ENCODE data around the gene APOL3. TPM values are rescaled to one million over a fixed set of nuclear protein-coding genes. Genes with fewer than 3 reads are reported as not detected.
"Not testable (repeated sequence)": the region's sequence is repeated elsewhere in the genome, so short reads cannot be mapped to it uniquely, and the experiment has no call there.

The APOL3 gene
- total RNA-seq, 1 donor from 2014 or later, result 2.3 TPM

GRCh38 chr22:36154423-36154945 is 6.1 kb downstream of the APOL3 start:
- Histone ChIP-seq H3K4me2 (ENCODE audit: low read length) (no peak overlapping the region), H4K20me1 (ENCODE audit: insufficient read depth, low read length) (no peaks in the 10 kb centered on the region), H2AFZ (ENCODE audit: low read depth, low read length) (no peak overlapping the region), H3K9ac (ENCODE audit: low read length) (no peak overlapping the region), H3K4me1 (ENCODE audit: insufficient read depth, low read length) (peaks cover 11% of the 10 kb centered on the region), H3K27me3 (ENCODE audit: insufficient read depth, low read length) (peaks cover 6% of the 10 kb centered on the region), H3K4me3 (ENCODE audit: insufficient read depth, low read depth, low read length) (no peak overlapping the region), H3K27ac (ENCODE audit: low read depth, low read length) (no peak overlapping the region), H3K79me2 (ENCODE audit: insufficient read depth, low read length) (no peaks in the 10 kb centered on the region), H3K36me3 (ENCODE audit: insufficient read depth, low read length) (no peaks in the 10 kb centered on the region), H3K9me3 (ENCODE audit: insufficient read depth, low read depth, low read length) (no peaks in the 10 kb centered on the region)
- TF ChIP-seq, protein P1, sequence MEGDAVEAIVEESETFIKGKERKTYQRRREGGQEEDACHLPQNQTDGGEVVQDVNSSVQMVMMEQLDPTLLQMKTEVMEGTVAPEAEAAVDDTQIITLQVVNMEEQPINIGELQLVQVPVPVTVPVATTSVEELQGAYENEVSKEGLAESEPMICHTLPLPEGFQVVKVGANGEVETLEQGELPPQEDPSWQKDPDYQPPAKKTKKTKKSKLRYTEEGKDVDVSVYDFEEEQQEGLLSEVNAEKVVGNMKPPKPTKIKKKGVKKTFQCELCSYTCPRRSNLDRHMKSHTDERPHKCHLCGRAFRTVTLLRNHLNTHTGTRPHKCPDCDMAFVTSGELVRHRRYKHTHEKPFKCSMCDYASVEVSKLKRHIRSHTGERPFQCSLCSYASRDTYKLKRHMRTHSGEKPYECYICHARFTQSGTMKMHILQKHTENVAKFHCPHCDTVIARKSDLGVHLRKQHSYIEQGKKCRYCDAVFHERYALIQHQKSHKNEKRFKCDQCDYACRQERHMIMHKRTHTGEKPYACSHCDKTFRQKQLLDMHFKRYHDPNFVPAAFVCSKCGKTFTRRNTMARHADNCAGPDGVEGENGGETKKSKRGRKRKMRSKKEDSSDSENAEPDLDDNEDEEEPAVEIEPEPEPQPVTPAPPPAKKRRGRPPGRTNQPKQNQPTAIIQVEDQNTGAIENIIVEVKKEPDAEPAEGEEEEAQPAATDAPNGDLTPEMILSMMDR (IDR thresholded peaks at IDR 0.05; ENCODE audit: insufficient read depth, low read depth, low read length), result no peak
- TF ChIP-seq EZH2 (IDR thresholded peaks at IDR 0.05; ENCODE audit: insufficient read depth, low read length), result no peak
- Mint-ChIP-seq H3K27me3 (ENCODE audit: low read depth, unreplicated experiment) (no peaks in the 10 kb centered on the region), H3K4me3 (ENCODE audit: unreplicated experiment) (no peak overlapping the region), H3K4me1 (ENCODE audit: low read depth, unreplicated experiment) (peaks cover 21% of the 10 kb centered on the region), H3K9me3 (ENCODE audit: unreplicated experiment) (peaks cover 10% of the 10 kb centered on the region), H3K36me3 (ENCODE audit: low read depth, unreplicated experiment) (no peaks in the 10 kb centered on the region), H3K27ac (ENCODE audit: unreplicated experiment) (no peak overlapping the region)
- FAIRE-seq (no peak), DNase-seq (ENCODE audit: low read depth) (no peak)

GRCh38 chr22:36153501-36154422 is 6.8 kb downstream of the APOL3 start:
- FAIRE-seq (no peak), DNase-seq (ENCODE audit: low read depth) (no peak)
- Histone ChIP-seq H3K9ac (ENCODE audit: low read length) (no peak overlapping the region), H3K79me2 (ENCODE audit: insufficient read depth, low read length) (no peaks in the 10 kb centered on the region), H3K4me2 (ENCODE audit: low read length) (no peak overlapping the region), H3K27me3 (ENCODE audit: insufficient read depth, low read length) (peaks cover 6% of the 10 kb centered on the region), H3K36me3 (ENCODE audit: insufficient read depth, low read length) (no peaks in the 10 kb centered on the region), H3K4me1 (ENCODE audit: insufficient read depth, low read length) (peaks cover 11% of the 10 kb centered on the region), H4K20me1 (ENCODE audit: insufficient read depth, low read length) (no peaks in the 10 kb centered on the region), H3K27ac (ENCODE audit: low read depth, low read length) (no peak overlapping the region), H3K9me3 (ENCODE audit: insufficient read depth, low read depth, low read length) (no peaks in the 10 kb centered on the region), H2AFZ (ENCODE audit: low read depth, low read length) (no peak overlapping the region), H3K4me3 (ENCODE audit: insufficient read depth, low read depth, low read length) (no peak overlapping the region)
- Mint-ChIP-seq H3K9me3 (ENCODE audit: unreplicated experiment) (peaks cover 10% of the 10 kb centered on the region), H3K4me1 (ENCODE audit: low read depth, unreplicated experiment) (peaks cover 21% of the 10 kb centered on the region), H3K4me3 (ENCODE audit: unreplicated experiment) (no peak overlapping the region), H3K27me3 (ENCODE audit: low read depth, unreplicated experiment) (no peaks in the 10 kb centered on the region), H3K27ac (ENCODE audit: unreplicated experiment) (no peak overlapping the region), H3K36me3 (ENCODE audit: low read depth, unreplicated experiment) (no peaks in the 10 kb centered on the region)
- TF ChIP-seq, protein P1 (IDR thresholded peaks at IDR 0.05; ENCODE audit: insufficient read depth, low read depth, low read length), result no peak
- no peak for TF ChIP-seq EZH2 (IDR thresholded peaks at IDR 0.05; ENCODE audit: insufficient read depth, low read length)

DNA sequence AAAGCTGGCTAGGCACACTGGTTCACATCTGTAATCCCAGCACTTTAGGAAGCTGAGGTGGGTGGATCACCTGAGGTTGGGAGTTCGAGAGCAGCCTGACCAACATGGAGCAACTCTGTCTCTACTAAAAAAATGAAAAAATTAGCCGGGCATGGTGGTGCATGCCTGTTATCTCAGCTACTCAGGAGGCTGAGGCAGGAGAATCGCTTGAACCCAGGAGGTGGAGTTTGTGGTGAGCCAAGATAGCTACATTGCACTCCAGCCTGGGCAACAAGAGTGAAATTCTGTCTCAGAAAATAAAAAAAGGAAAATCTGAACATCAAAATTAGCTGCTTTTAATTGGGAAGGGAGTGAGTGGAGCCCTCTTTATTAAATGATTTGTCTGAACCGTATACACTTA is 7.7 kb downstream of the APOL3 start:
- H3K4me3 ChIP-seq (ENCODE audit: insufficient read depth, low read depth, low read length), result not testable (repeated sequence)

More for the DNA sequence above, 7.7 kb downstream of the APOL3 start:
- not testable (repeated sequence) for H3K27ac Mint-ChIP-seq (ENCODE audit: unreplicated experiment); DNase-seq (ENCODE audit: low read depth); H3K27me3 ChIP-seq (ENCODE audit: insufficient read depth, low read length); H3K79me2 ChIP-seq (ENCODE audit: insufficient read depth, low read length); H3K9me3 ChIP-seq (ENCODE audit: insufficient read depth, low read depth, low read length); H3K4me3 Mint-ChIP-seq (ENCODE audit: unreplicated experiment); H4K20me1 ChIP-seq (ENCODE audit: insufficient read depth, low read length); H3K36me3 Mint-ChIP-seq (ENCODE audit: low read depth, unreplicated experiment); H3K27me3 Mint-ChIP-seq (ENCODE audit: low read depth, unreplicated experiment); H3K27ac ChIP-seq (ENCODE audit: low read depth, low read length); H3K36me3 ChIP-seq (ENCODE audit: insufficient read depth, low read length); H2AFZ ChIP-seq (ENCODE audit: low read depth, low read length); H3K4me2 ChIP-seq (ENCODE audit: low read length); H3K9ac ChIP-seq (ENCODE audit: low read length); FAIRE-seq
- peaks cover 10% of the 10 kb centered on the region for H3K9me3 Mint-ChIP-seq (ENCODE audit: unreplicated experiment)
- peaks cover 21% of the 10 kb centered on the region for H3K4me1 Mint-ChIP-seq (ENCODE audit: low read depth, unreplicated experiment)
- peaks cover 11% of the 10 kb centered on the region for H3K4me1 ChIP-seq (ENCODE audit: insufficient read depth, low read length)
